Adipocyte (in vitro differentiated cells): ENCODE results near the gene DELE1.

Experiments used
- DNase-seq: peaks from one replicate; pipeline ENCODE4 v3.0.0-alpha.2; 2015; ENCODE audit warnings: low read depth
- H3K27me3 ChIP-seq: replicated peaks from 2 replicates; pipeline ENCODE4 v1.7.0; 2013; ENCODE audit warnings: mild to moderate bottlenecking, low read length, moderate library complexity; ENCODE audit not compliant: control insufficient read depth, insufficient read depth
- H3K36me3 ChIP-seq: 2 replicates; pipeline ENCODE4 v1.7.0; 2013; ENCODE audit warnings: low read length, mild to moderate bottlenecking, moderate library complexity; ENCODE audit not compliant: control insufficient read depth, insufficient read depth, severe bottlenecking
- H3K4me1 ChIP-seq: 2 replicates; pipeline ENCODE4 v1.7.0; 2013; ENCODE audit warnings: mild to moderate bottlenecking, low read length, moderate library complexity; ENCODE audit not compliant: control insufficient read depth, insufficient read depth
- H3K4me3 ChIP-seq: 2 replicates; pipeline ENCODE4 v1.7.0; 2013; ENCODE audit warnings: mild to moderate bottlenecking, low read length, moderate library complexity
- H3K9ac ChIP-seq: 2 replicates; pipeline ENCODE4 v1.7.0; 2013; ENCODE audit warnings: mild to moderate bottlenecking, low read length, moderate library complexity
- H3K9me3 ChIP-seq: 2 replicates; pipeline ENCODE4 v1.7.0; 2013; ENCODE audit warnings: mild to moderate bottlenecking, low read length, moderate library complexity; ENCODE audit not compliant: control insufficient read depth

Gene DELE1

GRCh38 chr5:141948812-141949211, 25.1 kb downstream of the DELE1 start:
- H3K9me3 ChIP-seq, result no peaks in the 10 kb centered on the region

GRCh38 chr5:141949511-141949910, 25.8 kb downstream of the DELE1 start:
- H3K9ac ChIP-seq, result no peak overlapping the region
- H3K36me3 ChIP-seq, result no peaks in the 10 kb centered on the region

More at GRCh38 chr5:141948812-141949211, 25.1 kb downstream of the DELE1 start:
- Histone ChIP-seq H3K9ac (no peak overlapping the region), H3K27me3 (peaks cover 4% of the 10 kb centered on the region), H3K36me3 (no peaks in the 10 kb centered on the region), H3K4me1 (no peaks in the 10 kb centered on the region), H3K4me3 (no peak overlapping the region)
- no peak for DNase-seq

GRCh38 chr5:141950207-141951005, 26.7 kb downstream of the DELE1 start:
- Histone ChIP-seq H3K36me3 (no peaks in the 10 kb centered on the region), H3K9me3 (no peaks in the 10 kb centered on the region), H3K4me3 (no peak overlapping the region), H3K27me3 (peaks cover 4% of the 10 kb centered on the region), H3K9ac (no peak overlapping the region), H3K4me1 (no peaks in the 10 kb centered on the region)
- no peak for DNase-seq

More at GRCh38 chr5:141949511-141949910, 25.8 kb downstream of the DELE1 start:
- Histone ChIP-seq H3K4me1 (no peaks in the 10 kb centered on the region), H3K27me3 (peaks cover 4% of the 10 kb centered on the region), H3K4me3 (no peak overlapping the region), H3K9me3 (no peaks in the 10 kb centered on the region)
- DNase-seq, result no peak

GRCh38 chr5:141951332-141951781, 27.7 kb downstream of the DELE1 start:
- Histone ChIP-seq H3K4me3 (no peak overlapping the region), H3K27me3 (peaks cover 2% of the 10 kb centered on the region), H3K9ac (no peak overlapping the region), H3K9me3 (no peaks in the 10 kb centered on the region), H3K36me3 (no peaks in the 10 kb centered on the region), H3K4me1 (no peaks in the 10 kb centered on the region)
- DNase-seq, result no peak

GRCh38 chr5:141952020-141952419, 28.3 kb downstream of the DELE1 start:
- no peak for DNase-seq
- Histone ChIP-seq H3K4me3 (no peak overlapping the region), H3K4me1 (no peaks in the 10 kb centered on the region)

GRCh38 chr5:141954194-141954593, 30.5 kb downstream of the DELE1 start:
- no peak for DNase-seq
- H3K4me3 ChIP-seq, result no peak overlapping the region
- no peak overlapping the region for H3K9ac ChIP-seq
- H3K4me1 ChIP-seq, result no peaks in the 10 kb centered on the region
- H3K9me3 ChIP-seq, result no peaks in the 10 kb centered on the region
- H3K27me3 ChIP-seq, result no peaks in the 10 kb centered on the region
- no peaks in the 10 kb centered on the region for H3K36me3 ChIP-seq

More at GRCh38 chr5:141952020-141952419, 28.3 kb downstream of the DELE1 start:
- no peak overlapping the region for H3K9ac ChIP-seq
- H3K27me3 ChIP-seq, result no peaks in the 10 kb centered on the region
- no peaks in the 10 kb centered on the region for H3K9me3 ChIP-seq
- H3K36me3 ChIP-seq, result no peaks in the 10 kb centered on the region

- DNase-seq, result no peak
- Histone ChIP-seq H3K36me3 (no peaks in the 10 kb centered on the region), H3K27me3 (no peaks in the 10 kb centered on the region), H3K4me3 (no peak overlapping the region), H3K4me1 (no peaks in the 10 kb centered on the region), H3K9ac (no peak overlapping the region), H3K9me3 (no peaks in the 10 kb centered on the region)
Measured at GRCh38 chr5:141957367-141957996, 33.8 kb downstream of the DELE1 start.

GRCh38 chr5:141958113-141958512, 34.4 kb downstream of the DELE1 start, which contains the start of gene PCDH12:
Gene PCDH12 (minus strand): TSS chr5:141958202. CDS start chr5:141957851, 351 bp downstream.
- no peak for DNase-seq
- no peak within 1 kb of the TSS for H3K4me3 ChIP-seq
- peak within 1 kb of the TSS; percentile 28 for H3K9ac ChIP-seq
- H3K9me3 ChIP-seq, result no peaks in the 10 kb centered on the region
- H3K4me1 ChIP-seq, result no peaks in the 10 kb centered on the region
- H3K27me3 ChIP-seq, result no peaks in the 10 kb centered on the region
- no peaks in the 10 kb centered on the region for H3K36me3 ChIP-seq

- no peak for DNase-seq
- no peaks in the 10 kb centered on the region for H3K27me3 ChIP-seq
- peak overlapping the region; percentile 28 for H3K9ac ChIP-seq
- H3K36me3 ChIP-seq, result no peaks in the 10 kb centered on the region
- no peaks in the 10 kb centered on the region for H3K9me3 ChIP-seq
- no peaks in the 10 kb centered on the region for H3K4me1 ChIP-seq
- H3K4me3 ChIP-seq, result no peak overlapping the region
Measured at GRCh38 chr5:141958546-141959172, 35.0 kb downstream of the DELE1 start.

GRCh38 chr5:141960018-141960417, 36.3 kb downstream of the DELE1 start:
- Histone ChIP-seq H3K27me3 (no peaks in the 10 kb centered on the region), H3K36me3 (no peaks in the 10 kb centered on the region), H3K4me3 (no peak overlapping the region), H3K4me1 (no peaks in the 10 kb centered on the region), H3K9me3 (no peaks in the 10 kb centered on the region), H3K9ac (no peak overlapping the region)
- peak; percentile 11 for DNase-seq
